SHP77 (cell line): ENCODE measurements around the gene MAD1L1.

ENCODE experiments used
- DNase-seq, 2 experiments: peaks; one replicate each; lab custom pipeline; 2025; lab: John Stamatoyannopoulos, UW

Gene MAD1L1

DNA sequence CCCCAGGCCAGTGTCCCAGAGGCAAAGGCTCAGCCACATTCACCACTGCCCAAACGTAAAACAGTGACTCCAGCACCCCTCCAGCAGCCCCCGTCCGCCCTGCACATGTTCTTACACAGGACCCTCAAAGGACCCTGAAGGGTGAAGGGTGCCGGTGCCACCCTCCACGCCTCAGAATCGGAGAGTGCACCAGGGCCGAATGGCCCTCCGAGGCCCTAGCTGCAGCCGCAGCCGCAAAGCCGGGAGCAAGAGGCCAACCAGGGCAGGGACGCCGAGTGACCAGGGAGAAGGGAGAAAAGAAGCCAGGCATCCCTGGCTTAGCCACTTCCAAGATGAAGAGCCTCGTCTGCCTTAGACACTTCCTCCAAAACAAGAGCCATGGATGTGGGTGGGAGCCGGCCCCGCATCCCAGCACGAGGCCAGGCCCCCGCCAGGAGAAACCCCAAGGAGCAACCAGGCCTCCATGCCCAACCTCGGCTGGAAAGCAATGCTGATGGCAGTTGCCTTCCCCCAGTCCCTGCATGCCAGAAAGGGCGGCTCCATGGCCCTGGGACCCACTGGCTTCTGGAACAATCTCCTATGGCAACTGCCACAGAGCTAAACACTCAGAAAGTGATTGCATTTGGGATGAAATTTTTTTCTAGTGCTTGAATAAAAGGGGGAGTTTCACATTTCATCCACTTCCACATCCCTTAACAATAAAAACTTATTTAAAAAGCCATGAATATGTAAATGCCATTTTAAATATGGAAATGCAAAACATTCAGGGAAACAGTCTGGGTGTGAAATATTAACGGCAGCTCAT lies 92.3 kb downstream of the MAD1L1 start:
- DNase-seq: no peak

DNA sequence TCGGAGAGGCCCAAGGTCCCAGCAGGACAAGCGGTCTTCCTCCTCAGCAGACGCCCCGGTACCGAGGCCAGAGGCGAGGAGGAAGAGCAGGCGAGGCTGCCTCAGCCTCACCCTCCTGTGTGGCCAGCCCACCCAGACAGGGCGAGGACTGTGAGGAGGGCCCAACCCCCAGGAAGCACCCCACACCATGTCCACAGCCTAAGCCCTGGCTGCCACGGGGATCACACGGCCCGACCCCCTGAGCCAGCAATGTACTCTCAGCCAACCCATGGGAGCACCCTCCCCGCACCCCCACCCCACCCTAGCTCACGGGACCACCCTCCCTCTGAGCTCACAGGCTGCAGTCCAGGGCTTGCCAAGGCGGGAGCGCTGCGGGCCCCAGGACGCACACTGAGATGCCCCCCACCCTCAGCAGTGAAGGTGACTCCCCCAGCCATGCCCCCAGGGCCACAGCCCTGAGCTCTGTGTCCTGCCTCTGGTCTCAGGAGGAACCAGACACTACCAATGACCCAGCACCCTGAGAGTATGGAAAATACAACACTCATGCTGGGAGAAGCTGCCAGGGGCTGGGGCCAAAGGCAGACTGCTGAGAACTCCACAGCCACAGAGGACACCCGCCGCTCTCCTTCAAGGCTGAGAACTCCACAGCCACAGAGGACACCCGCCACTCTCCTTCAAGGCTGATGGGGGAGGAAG lies 93.6 kb downstream of the MAD1L1 start:
- DNase-seq: no peak

DNA sequence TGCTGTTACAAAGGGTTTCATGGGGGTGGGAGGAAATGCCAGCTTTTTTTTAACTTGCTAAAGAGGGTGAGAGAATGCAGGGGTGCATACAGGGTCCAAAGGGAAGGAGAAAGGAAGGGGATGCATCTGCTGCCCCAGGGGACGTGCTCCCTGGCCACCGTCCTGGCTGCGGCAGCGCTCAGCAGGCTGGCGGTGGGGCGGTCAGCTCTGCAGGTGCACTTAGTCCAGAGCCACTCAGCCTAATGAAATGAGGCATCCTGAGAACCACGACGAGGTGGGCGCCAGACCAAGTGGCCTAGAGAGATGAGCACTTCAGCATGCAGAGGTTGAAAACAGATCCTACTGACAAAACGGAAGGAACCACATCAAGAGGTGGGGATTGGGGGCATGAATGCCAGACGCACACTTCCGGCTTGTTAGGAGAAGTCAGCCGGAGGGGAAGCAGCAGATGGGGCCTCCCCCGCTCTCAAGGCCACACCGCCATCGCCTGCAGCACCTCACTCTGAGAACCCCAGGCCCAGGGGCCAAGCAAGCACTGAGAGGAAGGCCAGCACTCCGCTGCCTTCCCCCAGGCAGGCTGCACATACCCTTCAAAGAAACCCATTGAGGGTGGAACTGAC lies 94.5 kb downstream of the MAD1L1 start:
- no peak for DNase-seq

DNA sequence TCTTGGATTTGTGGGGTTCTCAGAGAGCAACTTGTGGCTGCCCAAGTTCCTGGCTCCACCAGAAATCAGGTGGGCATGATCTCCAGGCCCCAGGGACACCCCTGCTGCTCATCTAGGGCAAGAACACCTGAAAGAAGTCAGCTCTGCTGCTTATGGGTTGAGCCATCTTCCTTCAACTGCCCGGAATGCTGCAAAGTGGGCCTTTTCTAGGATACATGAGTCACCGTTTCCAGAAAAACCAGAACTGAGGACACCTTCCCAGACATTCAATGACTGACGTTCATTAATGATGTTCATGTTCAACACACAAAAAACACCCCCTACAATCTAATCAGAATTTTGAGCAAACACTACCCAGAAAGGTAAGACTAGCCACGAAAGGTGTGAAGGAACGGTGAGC lies 98.0 kb downstream of the MAD1L1 start:
- no peak for DNase-seq

DNA sequence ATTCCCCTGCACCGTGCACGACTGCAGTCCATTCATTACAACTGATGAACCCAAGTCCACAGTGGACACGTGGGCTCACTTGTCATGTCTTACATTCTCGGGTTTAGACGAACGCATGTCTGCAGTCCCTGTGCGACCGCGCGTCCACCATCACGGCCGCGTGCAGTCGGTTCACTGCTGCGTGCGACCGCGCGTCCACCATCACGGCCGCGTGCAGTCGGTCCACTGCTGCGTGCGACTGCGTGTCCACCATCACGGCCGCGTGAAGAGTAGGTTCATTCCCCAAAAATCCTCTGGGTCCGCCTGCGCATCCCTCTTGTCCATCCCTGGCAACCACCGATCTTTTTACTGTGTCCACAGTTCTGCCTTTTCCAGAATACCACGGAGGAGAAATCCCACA lies 100.5 kb downstream of the MAD1L1 start:
- no peak for DNase-seq

DNA sequence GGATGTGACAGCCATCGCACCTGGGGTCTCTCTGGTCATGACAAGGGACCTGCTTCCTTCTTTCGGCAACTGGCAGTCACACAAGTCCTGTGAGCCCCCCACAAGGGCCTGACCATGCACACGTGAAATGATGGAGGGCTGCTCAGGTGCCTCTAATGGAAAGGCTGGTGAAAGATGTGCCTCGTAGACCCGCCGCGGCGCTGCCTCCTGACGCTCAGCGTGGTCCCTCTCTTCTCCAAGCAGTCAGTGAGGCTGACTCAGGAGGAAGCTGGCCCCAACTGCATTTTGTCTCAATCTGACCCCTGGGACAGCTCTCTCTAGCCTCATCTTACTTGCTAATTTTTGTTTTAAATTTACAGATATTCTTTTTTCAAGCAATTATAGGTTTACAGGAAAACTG lies 100.9 kb downstream of the MAD1L1 start:
- DNase-seq: no peak

DNA sequence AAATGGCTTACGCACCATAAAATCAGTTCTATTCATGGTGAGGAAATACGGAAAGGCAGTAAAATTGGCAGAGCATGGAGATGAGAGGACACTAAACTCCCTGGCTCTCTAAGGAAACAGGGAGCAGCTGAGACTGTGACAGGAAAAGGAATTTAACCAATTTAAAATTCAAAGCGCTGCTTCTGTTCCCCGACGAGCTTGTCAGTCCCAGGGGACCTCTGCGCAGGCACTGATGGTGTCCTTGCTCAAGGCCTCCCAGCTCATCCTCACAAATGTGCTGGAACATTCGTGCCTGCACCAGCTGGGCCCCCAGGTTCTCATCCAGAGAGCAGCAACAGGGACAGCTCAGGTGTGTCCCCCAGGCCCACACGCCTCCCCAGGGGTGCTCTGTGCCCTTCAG lies 101.4 kb downstream of the MAD1L1 start:
- DNase-seq: no peak

DNA sequence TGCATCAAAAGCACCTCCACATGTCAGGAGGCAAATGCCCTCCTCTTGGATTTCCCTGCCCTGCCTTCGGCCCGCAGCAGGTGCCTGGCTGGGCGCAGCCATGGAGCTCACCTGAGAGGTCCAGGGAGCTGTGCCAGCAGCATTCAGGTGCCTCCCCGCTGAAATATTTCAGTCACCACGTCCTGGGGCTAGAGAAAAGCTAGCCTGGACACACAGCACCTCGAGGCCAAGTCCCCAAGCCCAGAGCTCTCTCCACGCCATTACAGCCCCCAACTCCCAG lies 102.7 kb downstream of the MAD1L1 start:
- DNase-seq: no peak

DNA sequence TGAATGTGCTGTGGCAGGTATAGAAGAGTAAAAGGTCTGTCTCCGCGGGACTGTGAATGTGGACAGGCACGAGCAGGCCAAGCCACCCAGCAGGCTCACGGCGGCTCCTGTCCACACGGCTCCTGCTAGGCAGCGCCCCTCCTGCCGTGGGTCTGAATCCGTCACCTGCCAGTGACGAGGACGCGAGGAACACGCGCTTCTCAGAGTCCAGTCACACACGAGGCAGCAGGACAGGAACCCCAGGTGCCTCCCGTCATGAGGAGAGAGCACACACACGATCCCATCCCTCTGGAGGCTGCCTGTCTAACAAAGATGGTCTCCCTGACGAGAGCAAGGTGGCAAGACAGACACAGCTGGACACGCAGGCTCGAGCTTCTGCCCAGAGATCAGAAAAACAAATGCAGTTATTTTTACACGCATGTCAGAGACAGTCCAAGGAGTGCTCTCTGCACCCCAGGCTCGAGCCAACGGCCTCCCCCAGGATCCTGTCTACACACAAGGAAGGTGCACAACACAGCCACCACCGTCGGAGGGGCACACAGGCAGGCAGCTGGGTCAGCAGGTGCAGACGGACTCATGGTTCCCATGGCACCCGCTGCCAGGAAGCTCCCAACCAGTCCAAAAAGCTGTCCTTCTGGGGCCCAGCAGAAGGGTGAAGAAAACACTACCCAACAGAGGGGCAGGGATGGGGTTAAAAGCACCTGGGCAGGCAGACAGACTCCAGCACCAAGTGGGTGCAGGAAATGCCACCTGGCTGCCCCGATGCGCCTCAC lies 103.2 kb downstream of the MAD1L1 start:
- peak; percentile 76 to 87 for DNase-seq

DNA sequence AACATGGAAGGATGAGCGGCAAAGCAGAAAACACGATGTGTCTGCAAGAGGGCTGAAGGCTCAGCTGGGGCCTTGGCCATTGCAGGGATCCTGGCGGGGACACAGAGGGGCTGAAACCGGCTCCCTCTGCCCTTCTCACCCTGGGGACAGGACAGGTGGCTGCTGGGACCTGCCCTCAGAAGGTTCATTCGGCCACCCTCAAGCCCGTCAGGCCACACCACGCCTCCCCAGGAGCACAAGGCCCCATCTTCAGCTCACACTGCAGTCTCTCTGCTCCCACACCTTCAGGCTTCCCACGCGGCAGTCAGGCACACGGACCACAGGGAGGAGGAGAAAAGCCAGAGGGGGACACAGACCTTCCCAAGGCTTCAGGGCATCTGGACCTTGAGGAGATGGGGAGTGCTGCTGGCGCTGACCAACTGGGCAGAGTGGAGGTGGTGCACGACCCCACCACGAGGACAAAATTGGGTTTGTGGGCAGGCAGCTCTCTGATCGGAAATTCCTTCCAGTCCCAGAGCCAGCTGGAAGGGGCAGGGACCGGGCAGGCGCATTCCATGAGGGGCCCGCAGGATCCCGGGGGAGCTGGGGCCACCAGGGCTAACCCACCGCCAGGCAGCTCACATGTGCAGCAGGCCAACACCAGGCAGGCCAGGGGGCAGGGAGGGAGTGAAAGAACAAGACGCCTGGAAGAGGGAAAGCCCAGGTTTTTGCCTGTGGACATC lies 104.0 kb downstream of the MAD1L1 start:
- DNase-seq: no peak

DNA sequence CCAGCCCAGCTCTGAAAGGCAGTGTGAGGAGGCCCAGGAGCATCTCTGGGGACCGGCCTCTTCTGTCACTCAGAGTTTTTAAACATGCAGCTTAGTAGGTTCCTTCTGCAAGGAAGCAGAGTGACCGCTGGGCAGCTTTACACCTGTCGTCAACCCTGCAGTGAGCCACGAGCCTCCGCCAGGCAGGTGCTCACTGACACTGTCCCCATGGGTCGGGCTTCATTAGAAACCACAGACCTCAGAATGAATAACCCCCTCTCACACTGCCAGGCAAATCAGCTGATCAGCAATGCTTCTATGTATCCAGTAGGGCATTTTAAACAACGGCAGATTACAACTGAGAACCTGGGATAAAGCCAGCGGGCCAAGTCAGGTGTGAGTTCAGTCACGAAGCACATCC lies 106.1 kb downstream of the MAD1L1 start:
- no peak for DNase-seq

DNA sequence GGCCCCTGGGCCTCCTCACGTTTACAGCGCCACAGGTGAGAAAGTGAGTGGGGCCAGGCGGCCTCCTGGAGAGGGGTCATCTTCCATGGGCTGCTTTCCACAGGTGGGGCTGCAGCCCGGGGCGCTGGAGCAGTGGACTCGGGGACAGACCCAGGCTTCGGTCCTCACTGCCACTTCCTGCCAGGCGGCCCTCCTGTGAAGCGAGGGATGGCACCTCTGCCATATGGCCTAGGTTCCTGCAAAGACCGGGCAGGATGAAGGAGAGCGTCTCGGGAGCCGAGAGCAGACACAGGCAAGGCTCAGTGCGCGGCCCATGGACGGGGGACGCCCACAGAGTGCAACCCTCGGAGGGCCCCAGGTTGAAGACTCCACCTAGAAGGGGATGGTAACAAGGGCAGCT lies 106.8 kb downstream of the MAD1L1 start:
- no peak for DNase-seq

DNA sequence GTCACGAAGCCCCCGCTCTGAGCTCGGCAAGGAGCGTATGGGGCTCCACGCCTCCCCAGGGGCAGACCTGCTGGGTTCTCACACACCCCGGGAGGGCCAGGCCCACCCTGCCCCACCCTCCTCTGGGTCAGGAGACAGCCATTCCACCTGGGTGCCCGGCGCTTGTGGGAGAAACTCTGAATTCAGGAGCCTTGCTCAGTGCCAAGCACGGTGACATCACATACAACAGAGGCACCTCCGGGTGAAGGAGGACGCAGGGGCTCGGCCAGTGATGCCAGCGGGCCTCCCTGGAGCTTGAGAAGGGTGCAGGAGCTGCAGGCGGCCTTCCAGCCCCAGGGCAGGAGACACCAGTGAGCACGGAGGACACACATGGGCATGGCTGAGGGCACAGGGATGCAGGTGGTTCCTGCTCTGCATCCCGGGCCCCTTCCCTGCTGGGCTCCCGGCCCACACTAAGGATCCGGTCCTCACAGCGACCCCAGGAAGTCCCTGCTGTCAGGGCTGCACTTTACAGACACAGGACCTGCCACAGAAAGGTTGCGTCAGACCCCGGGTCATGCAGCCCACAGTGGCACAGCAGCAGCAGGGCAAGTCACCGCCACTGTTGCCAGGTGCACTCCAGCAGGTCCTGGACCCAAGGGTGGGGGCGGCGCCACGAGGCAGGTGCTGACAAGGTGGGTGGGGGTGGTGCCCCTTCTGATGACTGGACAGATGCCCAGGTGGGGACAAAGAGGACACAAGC lies 108.0 kb downstream of the MAD1L1 start:
- DNase-seq: no peak

DNA sequence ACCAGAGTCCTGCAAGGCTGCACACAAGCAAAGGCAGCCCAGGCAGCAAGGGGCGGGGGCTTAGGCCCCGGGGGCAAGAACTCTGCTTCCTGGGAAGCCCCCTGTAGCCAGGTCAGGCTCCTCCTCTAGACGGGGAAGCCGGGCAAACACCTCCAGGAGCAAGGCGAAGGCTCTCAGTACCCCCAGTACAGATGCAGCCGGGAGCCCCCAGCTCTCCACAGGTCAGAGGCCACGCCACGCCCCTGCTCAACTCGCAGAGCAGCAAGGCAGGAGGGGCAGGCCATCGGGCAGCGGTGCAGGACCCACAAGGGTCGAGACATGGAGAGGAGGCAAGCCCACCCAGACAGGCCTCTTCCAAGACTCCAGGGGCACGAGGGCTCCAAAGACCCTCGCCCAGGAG lies 108.8 kb downstream of the MAD1L1 start:
- DNase-seq: no peak

DNA sequence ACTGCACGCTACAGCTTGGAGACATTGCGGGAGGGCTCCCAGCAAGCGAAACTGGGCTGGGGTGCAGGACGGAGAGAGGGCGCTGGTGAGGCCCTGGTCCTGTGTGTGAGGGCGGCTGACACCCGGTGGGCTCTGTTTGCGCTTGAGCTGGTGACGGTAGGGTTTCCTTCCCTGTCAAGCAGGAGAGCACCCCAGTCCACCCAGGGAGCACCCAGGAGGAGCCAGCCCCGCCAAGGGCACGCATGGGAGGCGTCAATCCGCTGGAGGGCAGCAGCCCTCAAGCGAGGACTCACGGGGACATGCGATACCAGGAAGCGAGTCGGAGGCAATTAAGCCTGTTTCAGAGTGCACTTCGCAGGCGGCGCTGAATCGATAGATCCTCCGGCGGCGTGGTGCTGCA lies 109.4 kb downstream of the MAD1L1 start:
- DNase-seq: no peak

DNA sequence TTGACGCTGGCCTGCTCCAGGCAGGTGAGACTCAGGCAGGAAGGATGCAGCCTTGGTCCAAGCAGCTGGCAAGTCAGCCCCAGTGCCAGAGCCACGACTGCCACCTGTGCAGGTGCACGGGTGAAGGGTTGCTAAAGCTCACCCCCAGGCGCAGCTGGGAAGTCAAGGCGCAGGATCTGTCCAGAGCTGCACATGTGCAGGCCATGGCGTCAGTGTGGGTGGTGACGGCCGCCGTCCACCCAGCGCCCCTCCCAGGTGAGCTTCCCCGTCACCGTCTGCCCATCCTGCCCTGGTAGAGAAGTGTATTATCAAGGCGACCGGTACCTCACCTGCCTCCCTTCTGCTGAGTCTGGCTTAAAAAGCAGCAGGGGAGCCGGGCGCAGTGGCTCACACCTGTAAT lies 110.1 kb downstream of the MAD1L1 start:
- DNase-seq: no peak

DNA sequence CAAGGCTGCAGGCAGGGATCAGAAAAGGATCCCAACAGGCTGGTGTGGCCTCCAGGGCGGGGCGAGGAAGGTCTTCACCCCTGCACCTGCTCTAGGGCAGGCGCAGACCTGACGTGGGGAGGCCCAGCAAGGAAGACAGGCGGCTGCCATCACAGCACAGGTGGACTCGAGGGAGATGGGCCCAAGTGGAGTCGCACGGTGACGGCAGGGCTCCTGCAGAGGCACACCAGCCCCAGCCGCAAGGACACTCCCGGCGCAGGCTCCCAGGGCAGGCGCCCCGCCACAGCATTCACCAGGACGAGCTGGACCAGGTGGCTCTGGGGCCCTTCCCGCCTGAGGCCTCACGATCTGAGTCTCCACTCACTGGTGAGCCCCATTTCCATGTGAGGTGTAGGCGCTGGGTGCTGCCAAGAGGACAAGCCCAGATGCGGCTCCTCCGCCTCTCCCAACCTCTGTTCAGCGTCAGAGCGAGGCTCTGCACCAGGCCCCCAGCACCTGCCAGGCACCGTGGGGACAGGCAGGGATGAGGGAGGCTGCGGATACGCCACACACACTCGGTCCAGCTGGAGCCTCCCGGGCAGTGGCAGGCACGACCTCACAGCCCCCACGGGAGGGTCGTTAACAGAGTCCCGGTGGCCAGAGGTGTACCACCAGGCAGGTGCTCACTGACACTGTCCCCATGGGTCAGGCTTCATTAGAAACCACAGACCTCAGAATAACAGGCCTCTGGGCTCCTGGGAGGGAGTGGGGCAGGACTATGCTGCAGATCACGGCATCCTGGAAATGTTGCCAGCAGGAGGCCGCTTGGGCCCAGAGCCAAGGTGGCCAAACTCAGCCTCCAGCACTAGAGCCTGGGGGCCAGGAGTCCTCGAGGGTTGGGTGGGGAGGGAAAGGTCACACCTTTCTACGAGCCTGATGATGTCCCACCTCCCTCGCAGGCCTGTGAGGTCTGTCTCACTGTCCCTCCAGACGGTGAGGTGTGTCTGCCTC lies 111.6 kb downstream of the MAD1L1 start:
- DNase-seq: peak; percentile 48 to 61

DNA sequence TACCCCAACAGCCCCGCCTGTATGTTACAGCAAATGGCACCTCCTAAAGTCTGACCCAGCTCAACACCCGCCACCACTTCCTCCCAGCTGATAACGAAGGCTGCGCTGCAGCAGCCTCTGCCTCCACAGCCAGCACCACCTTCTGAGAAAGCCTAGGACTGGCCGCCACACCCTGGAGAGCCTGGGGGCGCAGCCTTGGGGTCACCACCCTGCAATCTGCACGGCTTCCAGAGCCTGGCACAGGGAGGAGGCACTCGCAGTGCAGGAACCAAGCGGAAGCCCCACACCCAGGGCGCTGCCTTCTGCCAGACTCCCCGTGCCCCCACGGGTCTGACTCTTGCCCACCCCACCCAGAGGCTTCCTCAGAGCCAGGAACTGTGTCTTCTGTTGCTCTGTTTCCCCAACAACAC lies 112.5 kb downstream of the MAD1L1 start:
- no peak for DNase-seq

DNA sequence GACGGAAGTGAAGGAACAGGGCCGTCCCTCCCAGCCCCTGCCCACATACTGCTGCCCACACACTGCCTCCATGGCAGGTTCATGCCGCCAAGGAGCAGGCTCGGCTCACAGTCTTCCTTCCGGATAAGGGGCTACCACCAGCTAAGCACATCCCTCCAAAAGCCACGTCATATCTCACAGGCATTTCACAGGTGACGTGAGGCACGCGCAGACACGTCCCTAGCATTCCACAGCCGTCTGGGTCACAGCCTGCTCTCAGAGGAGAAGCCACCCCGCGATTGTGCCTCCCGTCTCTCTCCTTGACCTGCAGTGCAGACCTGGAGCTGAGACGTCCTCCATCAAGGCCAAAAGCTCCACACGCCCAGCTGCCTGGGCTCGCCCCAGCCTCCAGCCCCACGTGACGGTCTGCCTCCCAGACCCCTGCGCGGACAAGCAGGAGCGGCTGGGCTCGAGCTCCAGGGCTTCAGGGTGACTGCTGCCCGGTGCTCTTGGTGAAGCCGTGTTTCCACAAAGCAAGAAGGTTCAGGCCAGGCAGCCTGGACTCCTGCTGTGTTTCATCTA lies 114.0 kb downstream of the MAD1L1 start:
- no peak for DNase-seq

DNA sequence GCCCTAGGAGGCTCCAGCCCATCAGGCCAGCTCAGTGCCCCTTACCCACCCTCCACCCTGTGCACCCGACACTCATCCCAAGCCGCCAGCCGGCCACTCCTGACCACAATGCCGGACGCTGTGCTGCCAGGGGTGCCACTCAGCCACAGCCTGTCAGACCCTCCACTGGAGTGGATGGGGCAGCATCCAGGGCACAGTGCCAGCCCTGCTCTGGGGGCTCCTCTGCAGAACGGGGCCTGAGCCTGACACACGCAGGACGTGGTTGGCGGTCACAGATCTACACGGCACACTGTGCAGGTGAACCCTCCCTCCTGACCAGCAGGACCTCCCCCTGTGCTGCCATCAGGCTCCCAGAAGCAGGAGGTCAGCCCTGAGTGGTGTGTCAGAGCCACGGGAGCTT lies 114.7 kb downstream of the MAD1L1 start:
- DNase-seq: no peak
